GM12878 (cell line): ENCODE measurements around the gene HAND1. TPM values are rescaled to one million over a fixed set of nuclear protein-coding genes. Genes with fewer than 3 reads are reported as not detected.

ENCODE experiments used
- ATAC-seq: fragments of 200-7000 bp; cut with Tn5 transposase; 3 replicates; pipeline ENCODE4 v1.9.1; 2020; ENCODE audit warnings: mild to moderate bottlenecking, moderate library complexity
- BruUV-seq: library from RNA; stranded (reverse); fragments of 400-500 nt; replicated peaks from 2 replicates; lab custom pipeline; 2021; lab: Mats Ljungman, UMichigan
- CTCF ChIA-PET: fragments of 300-600 bp; sonication (Branson Sonifier 250); formaldehyde crosslinking; extraction: SDS; loops from one replicate; lab custom pipeline; 2021; ENCODE audit warnings: inconsistent platforms; lab: Yijun Ruan, JAX
- POLR2A ChIA-PET: fragments of 350-600 bp; formaldehyde crosslinking; extraction: SDS; loops from one replicate; lab custom pipeline; 2021; ENCODE audit warnings: inconsistent platforms; lab: Charles Lee
- RAD21 ChIA-PET: fragments of 300-600 bp; sonication (Branson Sonifier 250); formaldehyde crosslinking; loops from one replicate; lab custom pipeline; 2023; ENCODE audit warnings: antibody characterized with exemption; ENCODE audit not compliant: unreplicated experiment; lab: Charles Lee
- SMC1A ChIA-PET: fragments of 300-600 bp; sonication (Branson Sonifier 250); formaldehyde crosslinking; loops from one replicate; lab custom pipeline; 2023; ENCODE audit not compliant: unreplicated experiment, uncharacterized antibody; lab: Charles Lee
- DNase-seq: peaks from one replicate; pipeline ENCODE4 v3.0.0-alpha.2; 2011; ENCODE audit warnings: low read depth, low spot score
- FAIRE-seq: peaks from 3 replicates; lab custom pipeline; 2011; peaks lifted over from hg19 to GRCh38; lab: Jason Lieb, UNC
- H2AFZ ChIP-seq: 2 replicates; pipeline ENCODE4 v1.6.0; 2011; ENCODE audit warnings: low read depth, low read length, control low read depth; ENCODE audit not compliant: control insufficient read depth
- H3K27ac ChIP-seq: 2 replicates; pipeline ENCODE4 v1.5.1; 2011; ENCODE audit warnings: control low read depth; ENCODE audit not compliant: control insufficient read depth, insufficient read depth
- H3K27me3 ChIP-seq, 2 experiments: replicated peaks in 1 of 2; 2 replicates each; pipeline versions ENCODE4 v1.6.0 to v1.6.1; 2011; ENCODE audit warnings: low read length in 1 of 2; ENCODE audit not compliant: control insufficient read depth in 2 of 2, insufficient read depth in 2 of 2
- H3K36me3 ChIP-seq, 2 experiments: 2 replicates each; pipeline ENCODE4 v1.5.1; 2011; ENCODE audit warnings: low read length in 1 of 2; ENCODE audit not compliant: control insufficient read depth in 2 of 2, insufficient read depth in 2 of 2
- H3K4me1 ChIP-seq: 2 replicates; pipeline ENCODE4 v1.6.1; 2011; ENCODE audit warnings: mild to moderate bottlenecking, low read length, moderate library complexity, mixed read lengths; ENCODE audit not compliant: control insufficient read depth, insufficient read depth
- H3K4me2 ChIP-seq: 2 replicates; pipeline ENCODE4 v1.6.0; 2011; ENCODE audit warnings: control low read depth; ENCODE audit not compliant: control insufficient read depth, insufficient read depth
- H3K4me3 ChIP-seq: fragments of 200-600 bp; sonication (generic); 2 replicates; pipeline ENCODE4 v1.5.1; 2016
- H3K79me2 ChIP-seq: 2 replicates; pipeline ENCODE4 v1.6.0; 2011; ENCODE audit warnings: low read length; ENCODE audit not compliant: control insufficient read depth, insufficient read depth
- H3K9ac ChIP-seq: 2 replicates; pipeline ENCODE4 v1.8.0; 2011; ENCODE audit warnings: low read length, control low read depth, mixed read lengths; ENCODE audit not compliant: control insufficient read depth, insufficient read depth
- H3K9me3 ChIP-seq: replicated peaks from 3 replicates; pipeline ENCODE4 v1.5.1; 2011; ENCODE audit warnings: mild to moderate bottlenecking, low read length; ENCODE audit not compliant: control insufficient read depth, insufficient read depth
- H4K20me1 ChIP-seq: 2 replicates; pipeline ENCODE4 v1.6.0; 2011; ENCODE audit not compliant: control insufficient read depth, insufficient read depth
- BMI1 ChIP-seq: fragments of 450-650 bp; IDR thresholded peaks from 2 replicates; pipeline ENCODE4 v1.6.1; 2016; ENCODE audit warnings: mild to moderate bottlenecking, moderate library complexity, borderline replicate concordance
- FOXM1 ChIP-seq: IDR thresholded peaks from 2 replicates; pipeline ENCODE4 v1.6.1; 2012; ENCODE audit warnings: low read depth, mild to moderate bottlenecking, inconsistent platforms, low read length, moderate library complexity
- HDAC6 ChIP-seq: fragments of 200-600 bp; sonication (generic); IDR thresholded peaks from one replicate; pipeline ENCODE4 v1.8.0; 2017; ENCODE audit warnings: antibody characterized with exemption; ENCODE audit not compliant: unreplicated experiment
- IRF4 ChIP-seq: IDR thresholded peaks from 2 replicates; pipeline ENCODE4 v1.6.1; 2011; ENCODE audit warnings: low read depth, low read length
- KAT2A ChIP-seq: conservative IDR thresholded peaks from 2 replicates; pipeline ENCODE4 v1.6.1; 2011; ENCODE audit warnings: low read depth, low read length; ENCODE audit not compliant: control insufficient read depth
- PML ChIP-seq: IDR thresholded peaks from 2 replicates; pipeline ENCODE4 v1.6.1; 2012; ENCODE audit warnings: low read length, inconsistent platforms
- POLR2AphosphoS2 ChIP-seq: IDR thresholded peaks from 2 replicates; pipeline ENCODE4 v1.6.1; 2011; ENCODE audit warnings: low read depth, mild to moderate bottlenecking, low read length, improper control_type of control experiment, moderate library complexity
- POLR2AphosphoS5 ChIP-seq: IDR thresholded peaks from 2 replicates; pipeline ENCODE4 v1.6.1; 2011; ENCODE audit warnings: mild to moderate bottlenecking, low read length, inconsistent platforms
- POU2F2 ChIP-seq: IDR thresholded peaks from 3 replicates; pipeline ENCODE4 v1.6.1; 2011; ENCODE audit warnings: low read depth, mild to moderate bottlenecking, low read length, borderline replicate concordance
- RB1 ChIP-seq: fragments of 450-650 bp; formaldehyde crosslinking; IDR thresholded peaks from 2 replicates; pipeline ENCODE4 v1.6.1; 2017; ENCODE audit warnings: mild to moderate bottlenecking, borderline replicate concordance
- SIN3A ChIP-seq: IDR thresholded peaks from 2 replicates; pipeline ENCODE4 v1.6.1; 2012; ENCODE audit warnings: low read depth, low read length, improper control_type of control experiment
- SP1 ChIP-seq: IDR thresholded peaks from one replicate; pipeline ENCODE4 v1.6.1; 2011; ENCODE audit warnings: low read depth, low read length
- SREBF2 ChIP-seq: IDR thresholded peaks from 2 replicates; pipeline ENCODE4 v1.6.1; 2012; ENCODE audit warnings: mild to moderate bottlenecking, low read length
- WRNIP1 ChIP-seq: IDR thresholded peaks from 2 replicates; pipeline ENCODE4 v1.6.1; 2011; ENCODE audit warnings: low read depth, low read length, improper control_type of control experiment, borderline replicate concordance
- ZBED1 ChIP-seq: IDR thresholded peaks from 2 replicates; pipeline ENCODE4 v1.6.1; 2016; ENCODE audit warnings: borderline replicate concordance
- ZBTB11 ChIP-seq: fragments of 450-650 bp; formaldehyde crosslinking; IDR thresholded peaks from 2 replicates; pipeline ENCODE4 v1.5.0; 2022; ENCODE audit warnings: mild to moderate bottlenecking, missing genetic modification characterization
- ZNF217 ChIP-seq: fragments of 450-650 bp; IDR thresholded peaks from 2 replicates; pipeline ENCODE4 v1.6.1; 2017; ENCODE audit warnings: antibody characterized with exemption, mild to moderate bottlenecking
- ZNF274 ChIP-seq: IDR thresholded peaks from one replicate; pipeline ENCODE4 v1.8.0; 2011; ENCODE audit not compliant: insufficient read length, insufficient read depth
- ZNF687 ChIP-seq: fragments of 450-650 bp; IDR thresholded peaks from 2 replicates; pipeline ENCODE4 v1.6.1; 2017; ENCODE audit warnings: mild to moderate bottlenecking, moderate library complexity
- WGBS: methylation state at CpG from one replicate; pipeline ENCODE4 v1.1.6; 2016; ENCODE audit warnings: low lambda C conversion rate; ENCODE audit not compliant: insufficient replicate concordance, insufficient coverage; ENCODE audit errors: missing lambda C conversion rate; 5-methylcytosine and 5-hydroxymethylcytosine counted together
- in situ Hi-C: fragments of 300-500 bp; cut with MboI; formaldehyde crosslinking; loops from 9 replicates; pipeline ENCODE4 v1.14.3; 2018; ENCODE audit warnings: mixed read lengths
- intact Hi-C: fragments of 100-400 bp; cut with micrococcal nuclease; formaldehyde crosslinking; loops from one replicate; pipeline ENCODE4 v1.14.2; 2022; ENCODE audit not compliant: unreplicated experiment
- polyA plus RNA-seq, 11 experiments: library from polyadenylated mRNA; depleted of rRNA in 4 of 11; unstranded in 6 of 11; stranded (reverse) in 5 of 11; fragments of >200 nt; fragmentation: Nextera tagmentation in 4 of 11; fragmentation: Illumina TruSeq in 1 of 11; extraction: Ambion mirVana in 4 of 11; extraction: Trizol in 1 of 11; gene quantifications; 1 replicate in 1 of 11; 2 replicates in 10 of 11; pipeline versions ENCODE4 v1.2.1 to v1.2.3, GENCODE V29; 2011 to 2016; ENCODE audit warnings: inconsistent platforms in 2 of 11, missing spikeins in 2 of 11, low read depth in 1 of 11
- total RNA-seq, 4 experiments: library from RNA; depleted of rRNA in 3 of 4; stranded (reverse); fragments of >200 nt in 3 of 4; fragmentation: Illumina TruSeq in 1 of 4; extraction: Trizol in 1 of 4; gene quantifications; 2 replicates each; pipeline versions ENCODE4 v1.2.1 to v1.2.3, GENCODE V29; 2013 to 2021

HAND1 gene
- total and polyA plus RNA-seq, 10 of the 15 experiments (the other 5 are each of a cell fraction or from before 2014, with no cell fraction given), result 0.06 to 0.41 (median 0.27) TPM; not detected in 4

GRCh38 chr5:154480847-154481246 lies 2.8 kb upstream of the HAND1 start:
- ATAC-seq, result peak; percentile 27
- DNase-seq, result no peak
- H3K9me3 ChIP-seq, result no peaks in the 10 kb centered on the region; the same call in none of the 3 replicates
- no peaks in the 10 kb centered on the region for H3K36me3 ChIP-seq
- no peaks in the 10 kb centered on the region for H4K20me1 ChIP-seq
- H3K9ac ChIP-seq, result no peak overlapping the region
- FAIRE-seq, result no peak
- WGBS, result 29% methylated on average over 3 of the region's 3 CpGs
- no peak overlapping the region for H3K27ac ChIP-seq
- BruUV-seq, result no TSS peak
- CTCF ChIA-PET, result interaction anchor here (1.3 kb wide), 1 partner anchor 95 kb away, joined by 4 read pairs; no protein-coding TSS in a partner anchor
- H3K27me3 ChIP-seq, result peaks cover 44 to 58% of the 10 kb centered on the region in 2 experiments
- TF ChIP-seq FOXM1, result no peak
- TF ChIP-seq IRF4, result no peak
- TF ChIP-seq ZNF274, result no peak
- no peak for TF ChIP-seq POLR2AphosphoS5
- TF ChIP-seq KAT2A, result no peak
- no peak for TF ChIP-seq BMI1
- TF ChIP-seq PML, result no peak
- TF ChIP-seq RB1, result no peak
- TF ChIP-seq SP1, result no peak
- TF ChIP-seq POU2F2, result no peak
- TF ChIP-seq ZNF217, result no peak
- TF ChIP-seq WRNIP1, result no peak
- no peak for TF ChIP-seq ZBTB11
- TF ChIP-seq ZBED1, result no peak
- TF ChIP-seq POLR2AphosphoS2, result no peak
- no peak for TF ChIP-seq SIN3A
- TF ChIP-seq ZNF687, result no peak
- no peak for TF ChIP-seq HDAC6
- no peak for TF ChIP-seq SREBF2
- TF ChIP-seq, all 136 proteins: peak for 0
- Histone ChIP-seq H3K4me2 (no peak overlapping the region), H3K4me1 (peaks cover 6% of the 10 kb centered on the region; the same call in 1 of the 2 replicates), H3K79me2 (no peaks in the 10 kb centered on the region), H3K4me3 (no peak overlapping the region), H2AFZ (no peak overlapping the region)
- intact Hi-C loops (no loop called here), in situ Hi-C loops (no loop called here)
- RAD21 ChIA-PET, result no interaction called here
- SMC1A ChIA-PET, result interaction anchor here (1.5 kb wide), 1 partner anchor 14 kb away, joined by 3 read pairs; no protein-coding TSS in a partner anchor
- POLR2A ChIA-PET, result no interaction called here
